ENCODE measurements around the gene ESYT1.

GRCh38 chr12:56178347-56178746, 50.3 kb downstream of the ESYT1 start:
- TF ChIP-seq MEF2A (IDR thresholded peaks at IDR 0.05; ENCODE audit: insufficient read depth, low read depth, low read length): no peak
- TF ChIP-seq CTCF (IDR thresholded peaks at IDR 0.05 in 2 of 3, conservative IDR thresholded peaks at IDR 0.05 in 1 of 3; ENCODE audit: control insufficient read depth in 2 of 3, extremely low read depth in 1 of 3, insufficient read depth in 1 of 3, low read depth in 3 of 3, low read length in 3 of 3): no peak
- no peak for TF ChIP-seq NFXL1 (IDR thresholded peaks at IDR 0.05; ENCODE audit: borderline replicate concordance)
